H4 (cell line): ENCODE data around the gene GALNT1. TPM values are rescaled to one million over a fixed set of nuclear protein-coding genes. Genes with fewer than 3 reads are reported as not detected.

Experiments
- total RNA-seq: library from RNA; depleted of rRNA; stranded (reverse); fragments of >200 nt; shearing (Covaris generic); gene quantifications from 2 replicates; pipeline ENCODE4 v1.2.3, GENCODE V29; 2014; rRNA removed

Gene GALNT1
- total RNA-seq, 1 experiment from 2014 or later = 85.4 TPM

Other genes with a start within 250 kb of the GALNT1 start
- 27.9 and 35.4 TPM in 2 replicates for gene ZNF24, start 237.3 kb upstream of the GALNT1 start, total RNA-seq
- gene ZNF396, start 204.4 kb upstream of the GALNT1 start, total RNA-seq = 1.3 and 3.1 TPM in 2 replicates
- 3.2 and 4.9 TPM in 2 replicates for gene INO80C, start 83.8 kb upstream of the GALNT1 start, total RNA-seq